ENCODE data around the gene DYRK3.

DNA sequence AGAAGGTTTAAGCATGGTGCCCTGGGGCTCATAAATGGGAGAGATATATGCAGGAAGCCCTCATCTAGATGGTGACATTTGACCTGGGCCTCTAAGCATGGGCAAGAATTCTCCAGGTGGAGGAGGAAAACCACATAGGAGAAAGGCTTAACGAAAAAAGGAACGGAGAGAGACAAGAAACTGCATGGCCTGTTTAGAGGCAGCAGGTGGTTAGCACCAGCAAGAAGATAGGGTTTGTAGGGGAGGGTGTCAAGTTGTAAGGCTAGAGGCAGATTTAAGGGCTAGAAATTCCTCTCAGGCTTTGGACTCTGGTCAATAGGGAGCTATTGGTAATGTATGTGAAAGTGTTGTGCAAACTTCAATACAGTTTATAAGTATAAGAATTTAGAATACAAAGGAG is 41.2 kb downstream of the DYRK3 start:
- TF ChIP-seq POLR2A (IDR thresholded peaks at IDR 0.05; ENCODE audit: low read length): no peak
- TF ChIP-seq GATA1 (IDR thresholded peaks at IDR 0.05; ENCODE audit: low read depth, low read length): no peak
